ENCODE data around the gene NCOA7. TPM values are rescaled to one million over a fixed set of nuclear protein-coding genes. Genes with fewer than 3 reads are reported as not detected.

Gene NCOA7
- total RNA-seq: 10 to 100 TPM in 3 of 4 donors, 1 to 10 TPM in 1; 9.0 to 36.2 (median 21.8) TPM

- H3K4me3 ChIP-seq (replicated peaks in 1 of 3): peak within 1 kb of the TSS; percentile 64 to 71 (median 64)
- peak within 1 kb of the TSS; percentile 90 to 99 (median 97) for H3K27ac ChIP-seq
- no peaks in the 10 kb centered on the region for H3K9me3 ChIP-seq
- H3K4me1 ChIP-seq: peaks cover 8 to 17% of the 10 kb centered on the region in 2 donors
- no peaks in the 10 kb centered on the region for H3K27me3 ChIP-seq
- peak; percentile 74 to 78 for DNase-seq
- 0 to 1% methylated on average over 19 to 44 of the region's 100 CpGs for WGBS, 2 donors
- no peaks in the 10 kb centered on the region for H3K36me3 ChIP-seq
- TF ChIP-seq POLR2A (IDR thresholded peaks at IDR 0.05): peak; percentile 9 to 93
- TF ChIP-seq CTCF (IDR thresholded peaks at IDR 0.05): peak in 1 of 6 experiments; percentile 5
- intact Hi-C loops (cut with DNase I): no loop called here
These were observed at the start of gene NCOA7 for GRCh38 chr6:125790358-125791150. NCOA7 (plus strand) TSS chr6:125790960; CDS start chr6:125815355, 24,395 bp downstream.

DNA sequence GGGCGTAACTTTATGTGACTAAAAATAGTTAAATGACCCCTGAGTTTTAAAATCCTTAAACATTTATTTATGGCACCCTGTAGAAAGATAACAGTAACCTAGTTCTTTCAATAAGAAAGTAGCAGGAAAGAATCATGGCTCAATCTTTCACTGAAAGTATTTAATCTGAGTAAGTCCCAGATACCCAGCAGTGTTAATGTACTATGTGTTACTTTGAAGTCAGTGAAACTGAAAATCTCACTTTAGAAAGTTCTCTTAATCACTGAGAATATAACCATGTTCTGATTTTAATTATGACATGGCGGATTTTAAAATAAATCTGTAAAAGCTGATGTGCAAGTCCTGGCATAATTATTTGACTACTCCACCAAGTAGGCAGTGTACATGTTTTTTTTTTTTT lies 49.4 kb upstream of the NCOA7 start:
- Histone ChIP-seq H3K4me3 (replicated peaks in 1 of 3) (no peak overlapping the region), H3K27me3 (no peaks in the 10 kb centered on the region), H3K9me3 (no peaks in the 10 kb centered on the region), H3K36me3 (no peaks in the 10 kb centered on the region), H3K27ac (no peak overlapping the region), H3K4me1 (no peaks in the 10 kb centered on the region)
- no peak for DNase-seq
- intact Hi-C loops (cut with DNase I): no loop called here
- 91 to 95% methylated on average over 2 of the region's 2 CpGs for WGBS, 2 donors
- TF ChIP-seq CTCF (IDR thresholded peaks at IDR 0.05) (no peak), POLR2A (IDR thresholded peaks at IDR 0.05) (no peak)

DNA sequence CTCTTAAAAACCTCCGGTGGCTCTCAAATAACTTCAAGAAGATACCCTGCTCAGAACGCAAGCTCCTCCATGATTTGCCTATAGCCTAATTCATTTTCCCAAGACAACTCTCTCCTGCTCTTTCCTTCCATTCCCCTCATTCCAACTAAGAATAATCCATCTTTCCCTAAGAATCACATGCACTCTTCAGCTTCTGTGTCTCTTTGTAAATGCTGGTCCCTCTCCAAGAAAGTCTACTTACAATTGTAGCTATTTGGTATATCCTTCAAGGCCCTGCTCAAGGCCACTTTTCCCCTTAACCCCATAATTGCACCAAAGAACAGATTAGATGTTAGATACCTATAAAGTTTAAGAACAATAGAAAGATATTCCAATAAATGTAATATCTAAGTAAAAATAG lies 48.7 kb upstream of the NCOA7 start:
- TF ChIP-seq CTCF (IDR thresholded peaks at IDR 0.05): no peak
- TF ChIP-seq POLR2A (IDR thresholded peaks at IDR 0.05): no peak

GRCh38 chr6:125742464-125743120 lies 48.2 kb upstream of the NCOA7 start:
- TF ChIP-seq POLR2A (IDR thresholded peaks at IDR 0.05) (no peak), CTCF (IDR thresholded peaks at IDR 0.05) (no peak)
- no peak overlapping the region for H3K27ac ChIP-seq

More for the DNA sequence above, 48.7 kb upstream of the NCOA7 start:
- H3K36me3 ChIP-seq: no peaks in the 10 kb centered on the region
- no peak for DNase-seq
- intact Hi-C loops (cut with DNase I): no loop called here
- 94 to 96% methylated on average over 2 of the region's 2 CpGs for WGBS, 2 donors
- H3K4me3 ChIP-seq (replicated peaks in 1 of 3): no peak overlapping the region
- H3K27me3 ChIP-seq: no peaks in the 10 kb centered on the region
- no peaks in the 10 kb centered on the region for H3K9me3 ChIP-seq
- no peak overlapping the region for H3K27ac ChIP-seq
- no peaks in the 10 kb centered on the region for H3K4me1 ChIP-seq

DNA sequence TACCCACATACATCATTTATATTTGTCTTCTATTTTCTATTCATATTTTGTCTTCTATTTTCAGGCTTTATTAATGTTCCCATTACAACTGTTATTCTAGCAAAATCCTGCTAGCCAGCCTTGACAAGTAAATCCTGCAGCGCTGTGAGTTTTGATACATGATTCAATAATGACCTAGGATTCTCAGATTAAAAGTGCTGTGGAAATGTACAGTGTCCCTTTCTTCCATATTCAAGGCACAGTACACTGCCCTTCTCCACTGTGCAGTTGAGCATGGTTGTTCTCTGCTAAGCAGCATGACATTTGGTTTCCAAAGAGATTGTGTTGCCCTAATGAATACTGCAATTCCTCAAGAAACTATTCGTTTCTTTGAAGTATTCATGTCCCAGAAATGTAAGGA lies 47.2 kb upstream of the NCOA7 start:
- intact Hi-C loops (cut with DNase I): no loop called here

More at GRCh38 chr6:125742464-125743120, 48.2 kb upstream of the NCOA7 start:
- 59 to 69% methylated on average over 5 of the region's 5 CpGs for WGBS, 2 donors
- Histone ChIP-seq H3K27me3 (no peaks in the 10 kb centered on the region), H3K4me3 (replicated peaks in 1 of 3) (no peak overlapping the region), H3K4me1 (no peaks in the 10 kb centered on the region), H3K36me3 (no peaks in the 10 kb centered on the region), H3K9me3 (no peaks in the 10 kb centered on the region)
- no peak for DNase-seq
- intact Hi-C loops (cut with DNase I): no loop called here

More for the DNA sequence above, 47.2 kb upstream of the NCOA7 start:
- no peaks in the 10 kb centered on the region for H3K9me3 ChIP-seq
- TF ChIP-seq CTCF (IDR thresholded peaks at IDR 0.05) (no peak), POLR2A (IDR thresholded peaks at IDR 0.05) (no peak)
- H3K4me1 ChIP-seq: no peaks in the 10 kb centered on the region
- no peaks in the 10 kb centered on the region for H3K36me3 ChIP-seq
- H3K4me3 ChIP-seq (replicated peaks in 1 of 3): no peak overlapping the region
- no peak for DNase-seq
- 74 to 78% methylated on average over 2 of the region's 2 CpGs for WGBS, 2 donors
- no peaks in the 10 kb centered on the region for H3K27me3 ChIP-seq
- H3K27ac ChIP-seq: no peak overlapping the region

All from thyroid gland (tissue), 4 donors.